NCI-H345 (cell line): ENCODE measurements around the gene CGB5.
A peak's percentile ranks its signal among the peaks of the same experiment; 100 is the strongest.

Source experiments
- DNase-seq: peaks from one replicate; lab custom pipeline; 2025; lab: John Stamatoyannopoulos, UW

CGB5 gene

DNA sequence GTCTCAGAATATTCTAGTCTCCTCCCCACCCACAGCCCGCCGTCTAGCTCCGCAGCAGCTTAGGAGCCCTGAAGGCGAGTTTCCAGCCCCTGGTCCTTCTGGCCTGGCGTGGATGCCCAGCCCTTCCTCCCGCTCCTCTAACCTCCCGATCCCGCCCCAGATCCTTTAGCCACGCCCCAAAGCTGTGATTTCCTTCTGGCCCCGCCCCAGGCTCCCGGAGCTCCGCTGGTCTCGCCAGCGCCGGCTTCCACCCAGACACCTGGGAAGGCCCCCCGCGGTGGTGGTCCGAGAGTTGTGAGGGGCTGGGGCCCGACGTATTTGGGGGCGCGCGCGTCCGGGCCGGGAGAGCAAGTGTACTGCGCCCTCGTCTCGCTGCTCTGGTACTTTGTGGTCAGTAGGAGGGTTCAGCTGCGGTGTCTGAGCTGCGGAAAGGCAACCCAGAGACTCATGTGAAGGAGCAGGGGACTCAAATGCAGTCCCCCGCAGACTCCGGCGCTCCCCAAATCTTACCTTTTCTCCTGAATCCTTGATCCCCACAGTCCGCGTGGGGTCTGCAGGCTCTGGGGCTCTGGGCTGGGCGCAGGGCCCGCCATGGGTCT, 14.1 kb downstream of the CGB5 start, which contains the start of gene CGB7:
TSS of gene CGB7 (minus strand) at position 114 of the 599 bp plus-strand sequence. CDS start 2,374 bp downstream, outside the sequence.
- peak; percentile 5 for DNase-seq

DNA sequence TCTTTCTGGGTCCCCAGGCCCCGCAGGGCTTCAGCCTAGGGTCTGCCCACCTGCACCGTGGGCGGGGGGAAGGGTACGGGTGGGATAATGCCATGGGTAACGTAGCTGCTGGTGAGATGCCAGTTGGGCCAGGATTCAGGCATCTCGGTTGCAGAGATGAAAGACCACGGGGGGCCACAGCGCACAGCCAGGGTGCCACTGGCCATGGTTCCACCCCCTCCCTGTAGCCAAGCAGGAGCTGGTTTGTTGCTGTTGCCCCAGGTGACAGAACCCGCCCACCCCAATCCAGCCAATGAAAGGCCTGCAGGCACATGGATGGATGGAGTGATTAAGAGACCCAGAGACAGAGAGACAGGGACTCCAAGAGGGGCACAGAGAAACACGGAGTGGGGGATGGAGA, 14.9 kb downstream of the CGB5 start:
- DNase-seq = no peak

DNA sequence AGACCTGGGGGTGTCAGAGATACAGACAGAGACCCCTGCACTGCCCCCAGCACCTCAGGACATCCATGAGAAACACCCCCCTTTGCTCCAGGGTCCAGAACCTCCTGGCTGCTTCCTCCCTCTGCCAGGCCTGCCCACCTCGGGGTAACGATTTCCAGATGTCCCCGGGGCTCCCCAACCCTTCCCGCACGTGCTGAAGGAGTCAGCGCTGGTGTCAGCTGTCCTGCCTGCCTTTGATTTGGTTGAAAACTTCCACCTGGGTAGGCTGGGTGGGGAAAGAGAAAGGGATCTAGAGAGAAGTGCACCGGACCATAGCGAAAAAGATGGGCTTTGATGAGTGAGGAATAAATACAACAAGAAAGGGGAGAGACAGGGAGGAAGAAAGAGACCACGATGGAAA, 15.4 kb downstream of the CGB5 start:
- DNase-seq = no peak

DNA sequence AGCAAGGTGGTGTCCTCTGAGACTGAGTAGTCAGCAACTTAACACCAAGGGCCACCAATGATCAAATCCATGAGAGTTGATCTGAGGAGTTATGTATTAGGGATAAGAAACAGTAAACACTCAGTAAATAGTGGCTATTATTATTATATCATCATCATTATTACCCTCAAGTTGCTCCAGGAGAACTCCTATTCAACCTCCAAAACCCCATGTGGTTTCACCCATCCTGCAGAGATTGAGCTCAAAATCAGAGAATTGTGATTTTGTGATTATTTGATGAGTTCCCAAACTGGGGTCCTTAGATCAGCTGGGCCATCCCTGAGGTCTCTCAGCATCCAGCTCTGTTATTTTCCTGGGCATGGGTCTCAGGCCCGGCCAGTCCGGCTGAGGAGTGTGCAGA, 17.4 kb downstream of the CGB5 start:
- DNase-seq = no peak

DNA sequence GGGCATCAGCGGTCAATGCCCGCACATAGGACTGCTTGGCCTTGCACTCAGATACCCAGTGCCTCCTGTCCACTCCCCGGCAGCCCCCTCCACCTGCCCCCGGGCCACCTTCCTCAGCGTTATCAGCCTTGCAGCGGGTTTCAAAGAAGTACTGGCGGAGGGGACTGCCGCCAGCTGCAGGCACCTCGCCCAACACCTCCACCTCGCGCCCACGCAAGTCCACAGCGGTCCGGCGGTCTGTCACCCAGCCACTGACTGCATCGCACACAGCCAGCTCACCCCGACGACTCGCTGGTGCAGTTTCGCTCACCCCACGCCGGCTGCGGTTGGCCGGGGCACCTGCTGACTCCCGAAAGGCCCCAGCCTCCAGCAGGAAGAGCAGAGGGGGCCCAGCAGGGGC, 17.8 kb downstream of the CGB5 start:
- DNase-seq = no peak

DNA sequence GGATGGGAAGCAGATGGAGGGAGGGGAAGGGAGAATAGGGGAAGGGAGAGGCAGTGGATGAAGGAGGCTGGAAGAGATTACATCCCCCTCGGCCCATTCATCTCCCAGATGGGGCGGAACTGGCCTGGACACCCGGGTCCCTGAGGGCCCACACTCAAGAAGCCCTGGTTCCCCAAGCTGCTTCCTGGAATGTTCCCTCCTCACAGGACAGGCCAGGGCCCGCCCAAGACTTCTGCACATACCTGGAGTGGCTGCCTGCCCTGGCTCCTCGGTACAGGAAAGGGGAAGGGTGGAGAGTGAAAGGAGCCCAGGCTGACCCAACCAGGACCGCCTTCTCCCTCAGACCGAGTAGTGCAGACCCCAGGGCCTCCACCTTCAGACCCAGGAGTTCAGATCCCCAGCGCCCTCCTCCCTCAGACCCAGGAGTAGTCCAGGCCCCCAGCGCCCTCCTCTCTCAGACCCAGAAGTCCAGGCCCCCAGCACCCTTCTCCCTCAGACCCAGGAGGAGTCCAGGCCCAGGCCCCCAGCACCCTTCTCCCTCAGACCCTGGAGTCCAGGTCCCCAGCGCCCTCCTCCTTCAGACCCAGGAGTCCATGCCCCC, 20.5 kb downstream of the CGB5 start:
- no peak for DNase-seq

DNA sequence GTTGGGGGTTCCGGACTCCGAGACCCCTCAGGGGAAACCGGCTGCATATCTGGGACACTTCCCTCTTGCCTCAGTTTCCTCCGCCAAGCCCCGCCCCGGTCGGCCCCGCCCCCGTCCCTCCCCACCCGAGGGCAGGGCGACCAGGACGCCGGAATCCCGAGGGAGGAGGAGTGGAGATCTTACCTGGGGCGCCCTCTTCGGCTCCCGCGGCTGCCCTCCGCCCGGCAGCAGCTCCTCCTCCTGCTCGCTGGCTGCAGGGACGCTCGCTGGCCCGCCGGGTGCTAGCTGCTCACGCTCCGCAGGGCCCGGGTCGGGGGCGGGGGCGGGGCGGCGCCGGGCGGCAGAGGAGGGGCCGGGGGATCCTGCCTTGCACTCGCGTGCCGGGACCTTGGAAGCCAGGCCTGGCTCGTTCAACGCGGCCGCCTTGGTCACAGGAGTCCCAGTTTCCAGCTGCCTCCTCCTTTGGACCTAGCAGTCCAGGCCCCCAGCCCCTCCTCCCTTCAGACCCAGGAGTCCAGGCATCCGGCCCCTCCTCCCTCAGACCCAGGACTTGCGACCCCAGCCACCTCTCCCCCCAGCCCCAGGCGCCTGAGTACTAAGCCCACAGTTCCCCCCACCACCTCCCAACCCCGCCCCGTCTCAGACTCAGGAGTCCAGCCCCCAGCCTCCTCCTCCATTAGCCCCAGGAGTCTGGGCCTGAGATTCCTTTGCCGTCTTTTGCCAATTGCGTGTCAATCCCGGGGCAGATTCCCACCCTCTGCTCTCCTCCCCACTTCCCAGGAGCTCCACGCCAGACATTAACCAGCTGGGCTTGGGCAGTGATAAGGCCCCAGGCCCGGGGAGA, 21.3 kb downstream of the CGB5 start, which contains the start of gene NTF4:
TSS of gene NTF4 (minus strand) at position 51 of the 844 bp plus-strand sequence. CDS start 2,821 bp downstream, outside the sequence.
- DNase-seq = no peak

DNA sequence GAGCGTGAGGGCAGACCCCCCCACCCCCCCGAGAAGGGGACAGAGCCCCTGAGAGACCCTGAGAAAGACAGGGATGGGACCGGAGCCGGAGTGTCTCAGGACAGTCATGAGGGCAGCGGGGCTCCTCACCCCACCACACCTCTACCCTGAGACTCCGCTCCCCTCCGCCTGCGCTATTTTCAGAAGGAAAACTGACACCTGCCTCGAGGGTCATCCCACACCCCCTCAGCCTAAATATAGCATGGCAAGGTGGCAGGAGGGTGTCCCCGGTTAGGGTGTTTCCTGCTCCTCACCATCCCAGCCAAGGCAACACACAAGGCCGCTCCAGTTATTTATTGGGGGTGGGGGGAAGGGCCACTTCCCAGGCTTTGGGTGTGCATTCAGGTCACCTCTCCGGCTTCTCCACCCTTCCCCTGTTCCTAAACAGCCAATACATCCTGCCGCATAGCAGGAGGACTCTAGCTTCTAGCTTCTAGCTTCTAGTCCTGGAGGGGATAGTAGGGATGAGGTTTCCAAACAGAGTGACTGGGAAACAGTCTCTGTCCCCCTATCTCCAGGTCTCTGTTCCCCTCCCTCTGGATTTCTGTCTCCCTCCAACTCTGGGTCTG, 22.4 kb downstream of the CGB5 start:
- no peak for DNase-seq

DNA sequence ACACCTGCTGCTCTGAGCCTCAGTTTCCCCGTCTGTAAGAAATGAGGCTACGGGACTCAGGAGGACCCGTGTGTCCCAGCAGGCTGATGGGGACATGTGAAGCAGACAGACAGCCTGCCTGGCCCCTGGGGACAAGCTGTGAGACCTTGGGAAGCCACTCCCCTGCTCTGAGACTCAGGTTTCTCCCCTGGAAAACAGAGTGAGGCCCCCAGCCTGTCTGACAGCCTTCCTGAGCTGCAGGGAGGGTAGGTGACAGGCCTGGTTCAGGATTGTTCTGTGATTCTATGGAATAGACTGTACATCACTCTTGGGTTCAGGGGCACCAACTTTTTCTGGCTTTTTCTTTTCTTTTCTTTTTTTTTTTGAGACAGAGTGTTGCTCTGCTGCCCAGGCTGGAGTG, 23.9 kb downstream of the CGB5 start:
- DNase-seq = no peak

DNA sequence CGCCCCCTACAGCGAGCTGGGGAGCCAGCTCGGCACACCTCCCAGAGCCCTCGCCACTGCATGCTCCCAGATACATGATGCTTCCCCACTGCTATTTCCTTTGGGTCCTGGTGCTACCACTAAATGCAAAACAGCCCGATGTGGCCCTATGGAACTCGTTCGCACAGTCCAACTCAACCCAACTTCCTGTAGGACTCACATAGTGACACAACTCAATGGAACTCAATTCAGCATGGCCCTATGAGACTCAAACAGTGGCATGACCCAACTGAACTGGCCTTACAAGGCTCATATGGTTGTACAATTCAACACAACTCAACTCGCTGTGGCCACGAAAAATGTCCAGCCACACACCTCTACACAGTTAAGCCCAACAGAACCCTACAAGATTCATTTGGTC, 25.4 kb downstream of the CGB5 start:
- no peak for DNase-seq

DNA sequence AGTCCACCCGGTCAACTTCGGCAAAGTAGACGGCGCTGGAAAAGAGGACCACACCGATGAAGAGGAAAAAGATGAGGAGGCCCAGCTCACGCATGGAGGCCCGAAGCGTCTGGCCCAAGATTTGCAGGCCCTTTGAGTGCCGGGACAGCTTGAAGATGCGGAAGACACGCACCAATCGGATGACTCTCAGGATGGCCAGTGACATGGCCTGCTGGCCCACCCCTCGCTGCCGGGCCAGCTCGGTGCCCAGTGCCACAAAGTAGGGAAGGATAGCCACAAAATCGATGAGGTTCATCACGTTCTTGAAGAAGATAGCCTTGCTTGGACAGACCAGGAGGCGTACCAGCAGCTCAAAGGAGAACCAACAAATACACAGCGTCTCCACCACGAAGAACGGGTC, 26.8 kb downstream of the CGB5 start:
- no peak for DNase-seq

DNA sequence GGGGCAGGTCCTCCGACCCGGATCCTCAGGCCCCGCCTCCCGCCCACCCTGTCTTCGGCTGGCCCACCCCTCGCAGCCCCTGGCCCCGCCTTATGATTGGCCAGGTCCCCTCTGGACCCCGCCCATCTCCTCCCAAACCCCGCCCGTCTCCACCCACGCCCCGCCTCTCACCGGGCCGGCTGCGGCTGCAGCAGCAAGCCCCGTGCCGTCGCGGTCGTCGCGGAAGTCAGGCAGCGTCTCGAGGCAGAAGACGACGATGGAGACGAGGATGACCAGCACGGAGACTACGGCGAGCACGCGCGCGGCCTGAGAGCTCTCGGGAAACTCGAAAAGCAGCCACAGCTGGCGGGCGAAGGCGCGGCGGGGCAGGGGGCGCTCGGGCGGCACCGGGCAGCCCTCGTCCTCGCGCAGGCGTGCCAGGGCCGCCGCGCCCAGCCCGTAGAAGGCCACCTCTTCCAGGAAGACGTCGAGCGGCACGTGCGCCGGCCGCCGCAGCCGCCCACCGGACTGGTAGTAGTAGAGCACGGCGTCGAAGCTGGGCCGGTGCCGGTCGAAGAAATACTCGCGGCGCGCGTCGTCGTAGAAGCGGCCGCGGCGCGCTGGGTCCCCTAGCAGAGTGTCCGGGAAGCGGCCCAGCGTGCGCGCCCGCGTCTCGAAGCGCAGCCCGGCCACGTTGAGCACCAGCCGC, 28.4 kb downstream of the CGB5 start:
- DNase-seq = no peak

DNA sequence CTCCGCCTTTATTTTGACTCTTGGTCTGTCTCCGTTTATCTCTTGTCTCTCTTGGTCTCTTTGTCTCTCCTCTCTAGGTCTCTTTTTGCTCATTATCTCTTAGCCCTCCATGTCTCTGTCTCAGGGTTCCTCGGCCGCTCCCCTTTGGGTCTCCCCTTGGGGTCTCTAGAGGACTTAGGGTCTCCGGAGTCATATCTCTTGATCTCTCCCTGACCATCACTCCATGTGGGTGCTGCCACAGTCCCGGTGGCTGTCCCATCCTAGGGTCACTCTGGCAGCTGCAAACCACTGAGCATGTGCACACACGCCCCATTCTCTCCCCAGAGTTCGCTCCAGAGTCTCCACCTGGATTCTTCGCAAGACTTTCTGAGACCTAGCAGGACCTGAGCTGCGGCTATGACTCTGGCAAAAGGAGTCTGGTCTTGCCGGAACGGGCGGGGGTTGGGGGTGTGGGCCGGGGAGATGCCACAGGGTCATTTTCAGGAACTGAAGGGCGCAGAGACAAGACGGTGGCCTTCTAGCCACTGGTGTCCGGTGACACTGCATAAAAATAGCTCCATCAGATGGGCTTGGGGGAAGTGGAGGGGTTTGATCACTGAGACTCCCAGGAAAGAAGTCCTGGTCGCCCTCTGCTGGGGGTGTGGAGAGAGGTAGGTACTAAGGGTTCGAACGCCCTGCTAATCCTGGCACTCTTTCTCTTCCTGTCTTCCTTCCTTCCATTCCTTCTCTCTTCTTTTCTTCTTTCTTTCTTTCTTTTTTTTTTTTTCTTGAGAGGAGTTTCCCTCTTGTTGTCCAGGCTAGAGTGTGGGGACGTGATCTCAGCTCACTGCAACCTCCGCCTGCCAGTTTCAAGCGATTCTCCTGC, 30.1 kb downstream of the CGB5 start:
- DNase-seq = no peak

DNA sequence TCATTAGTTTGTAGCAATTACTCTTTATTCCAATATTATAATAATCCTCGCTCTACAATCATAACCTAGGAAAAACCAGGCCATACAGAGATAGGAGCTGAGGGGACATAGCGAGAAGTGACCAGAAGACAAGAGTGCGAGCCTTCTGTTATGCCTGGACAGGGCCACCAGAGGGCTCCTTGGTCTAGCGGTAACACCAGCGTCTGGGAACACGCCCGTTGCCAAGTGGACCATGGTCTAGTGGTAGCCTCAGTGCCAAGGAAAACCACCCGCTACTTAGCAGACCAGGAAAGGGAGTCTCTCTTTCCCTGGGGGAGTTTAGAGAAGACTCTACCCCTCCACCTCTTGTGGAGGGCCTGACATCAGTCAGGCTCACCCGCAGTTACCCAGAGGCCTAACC, 31.2 kb downstream of the CGB5 start:
- DNase-seq = peak; percentile 7

DNA sequence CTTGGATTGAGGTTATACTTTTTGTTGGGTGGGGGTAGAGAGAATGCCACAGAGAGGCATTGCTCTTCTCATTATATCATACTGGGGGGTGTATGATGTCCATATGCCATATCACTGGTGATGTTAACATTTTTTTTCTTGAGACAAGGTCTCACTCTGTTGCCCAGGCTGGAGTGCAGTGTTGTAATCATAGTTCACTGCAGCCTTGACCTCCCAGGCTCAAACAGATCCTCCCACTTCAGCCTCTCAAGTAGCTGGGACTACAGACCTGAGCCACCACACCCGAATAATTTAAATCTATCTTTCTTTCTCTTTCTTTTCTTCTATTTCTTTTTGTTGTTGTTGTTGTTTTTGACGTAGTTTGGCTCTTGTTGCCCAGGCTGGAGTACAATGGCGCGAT, 36.7 kb downstream of the CGB5 start:
- no peak for DNase-seq

DNA sequence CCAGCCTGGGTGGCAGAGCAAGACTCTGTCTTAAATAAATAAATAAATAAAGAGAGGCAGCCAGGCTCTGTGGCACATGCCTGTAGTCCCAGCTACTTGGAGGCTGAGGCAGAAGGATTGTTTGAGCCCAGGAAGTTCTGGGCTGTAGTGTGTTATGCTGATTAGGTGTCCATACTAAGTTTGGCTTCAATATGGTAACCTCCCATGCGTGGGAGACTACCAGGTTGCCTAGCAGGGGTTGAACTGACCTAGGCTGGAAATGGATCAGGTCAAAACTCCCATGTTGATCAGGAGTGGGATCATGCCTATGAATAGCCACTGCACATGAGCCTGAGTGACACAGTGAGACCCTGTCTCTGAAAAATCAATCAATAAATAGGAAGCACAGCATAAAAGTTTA, 37.6 kb downstream of the CGB5 start:
- no peak for DNase-seq

DNA sequence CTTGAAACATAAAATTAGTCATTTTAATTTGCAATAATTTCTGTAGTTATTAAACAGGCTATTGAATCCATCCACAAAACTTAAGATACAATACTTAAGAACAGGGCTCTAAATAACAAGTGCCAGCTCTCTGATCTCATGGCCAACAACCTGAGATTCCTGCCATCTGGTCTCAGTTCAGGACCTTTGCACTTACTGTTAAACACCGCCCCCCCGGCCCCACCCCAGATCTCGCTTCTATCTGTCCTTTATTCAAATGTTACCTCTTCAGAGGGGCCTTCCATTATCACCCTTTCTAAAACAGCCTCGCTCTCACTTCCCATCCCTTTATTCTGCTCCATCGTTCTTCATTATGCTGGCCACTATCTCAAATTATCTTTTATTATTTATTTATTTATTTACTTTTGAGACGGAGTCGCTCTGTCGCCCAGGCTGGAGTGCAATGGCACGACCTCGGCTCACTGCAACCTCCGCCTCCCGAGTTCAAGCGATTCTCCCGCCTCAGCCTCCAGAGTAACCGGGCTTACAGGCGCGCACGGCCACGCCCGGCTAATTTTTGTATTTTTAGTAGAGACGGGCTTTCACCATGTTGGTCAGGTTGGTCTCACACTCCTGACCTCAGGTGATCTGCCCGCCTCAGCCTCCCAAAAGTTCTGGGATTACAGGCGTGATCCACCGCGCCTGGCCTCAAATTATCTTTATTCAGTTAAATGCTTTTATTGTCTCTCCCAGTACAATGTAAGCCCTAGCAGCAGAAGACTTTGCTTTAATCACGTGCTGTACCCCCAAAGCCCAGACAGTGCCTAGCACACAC, 40.8 kb downstream of the CGB5 start:
- DNase-seq = no peak

DNA sequence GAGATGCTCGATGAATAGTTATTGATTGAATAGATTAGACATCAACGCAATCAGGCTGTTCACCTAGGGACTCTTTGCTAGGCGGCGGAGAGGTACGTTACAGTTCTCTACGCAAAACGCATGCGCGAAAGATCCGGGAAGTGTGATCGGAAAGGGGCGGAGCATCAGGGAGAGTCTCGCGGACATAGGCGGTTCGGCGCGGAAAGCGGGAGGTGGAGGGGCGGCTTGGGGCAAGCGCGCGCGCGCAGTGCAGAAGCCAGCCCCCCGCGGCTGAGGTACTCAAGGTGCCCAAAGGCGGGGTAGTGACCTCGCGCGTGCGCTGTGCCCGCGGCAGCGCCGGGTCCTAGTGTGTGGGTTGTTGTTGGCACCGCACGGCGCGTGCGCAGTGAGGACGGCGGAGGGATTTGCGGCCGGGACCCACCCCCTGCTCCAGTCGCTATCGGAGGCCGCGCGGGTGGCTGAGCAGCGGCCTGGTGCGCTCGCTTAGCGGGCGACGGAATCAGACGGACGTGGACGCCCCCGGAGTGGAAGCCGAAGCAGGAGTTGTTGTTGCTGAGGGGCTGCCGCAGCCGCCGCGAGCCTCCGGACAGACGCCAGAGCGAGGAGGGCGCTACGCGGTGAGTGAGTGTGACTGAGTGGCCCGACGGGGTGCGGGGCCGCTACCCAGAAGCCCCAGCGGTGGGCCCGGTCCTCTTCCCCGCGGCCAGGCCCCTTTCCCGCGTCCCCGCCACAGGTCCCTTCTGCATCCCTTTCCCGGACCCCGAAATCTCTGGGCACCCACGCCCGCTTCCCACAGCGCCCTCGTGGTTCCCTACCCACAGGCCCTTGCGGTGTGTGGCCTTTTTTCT, 41.6 kb downstream of the CGB5 start, which contains the start of gene SNRNP70:
TSS of gene SNRNP70 (plus strand) at position 432 of the 848 bp plus-strand sequence. CDS start 964 bp downstream, outside the sequence.
- DNase-seq = peak; percentile 98

DNA sequence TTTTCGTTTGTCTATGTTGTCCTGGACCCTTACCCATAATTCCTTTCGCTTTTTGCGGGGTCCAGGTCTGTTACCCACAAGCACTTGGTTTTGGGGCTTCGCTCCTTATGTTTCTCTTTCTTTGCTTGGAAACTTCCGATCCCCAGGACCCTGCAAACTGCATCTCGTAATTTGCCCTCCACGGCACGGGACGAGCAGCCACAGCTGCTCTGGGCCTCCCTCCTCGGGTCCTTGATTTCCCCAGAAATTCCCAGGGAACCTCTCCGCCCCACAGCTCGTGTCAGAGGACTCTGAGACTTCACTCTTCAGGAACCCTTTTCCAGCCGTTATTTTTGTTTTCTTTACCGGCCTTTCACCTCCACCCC, 42.2 kb downstream of the CGB5 start:
- no peak for DNase-seq
